ENCODE data around the gene KDM4C. TPM values are rescaled to one million over a fixed set of nuclear protein-coding genes. Genes with fewer than 3 reads are reported as not detected.

KDM4C gene
- total and polyA plus RNA-seq, 2 of the 13 experiments (the other 11 are each of a cell fraction or from before 2014, with no cell fraction given), result 19.4 to 23.6 TPM

GRCh38 chr9:6771722-6772121 is 13.9 kb downstream of the KDM4C start:
- 0 out of 2 replicates have a peak, but pooled peaks cover 1% of the 10 kb centered on the region for H4K20me1 ChIP-seq (ENCODE audit: insufficient read depth, low read length)
- no peaks in the 10 kb centered on the region for H3K36me3 ChIP-seq (replicated peaks in 1 of 2; ENCODE audit: control insufficient read depth in 1 of 2, insufficient read depth in 2 of 2, low read length in 2 of 2)
- no peaks in the 10 kb centered on the region for H3K27me3 ChIP-seq (ENCODE audit: control insufficient read depth in 1 of 2, insufficient read depth in 2 of 2, low read length in 2 of 2)
- H3K79me2 ChIP-seq (ENCODE audit: insufficient read depth, low read length), result peaks cover 75% of the 10 kb centered on the region
- H3K27ac ChIP-seq (ENCODE audit: extremely low read length, insufficient read depth, low read length), result no peak overlapping the region
- intact Hi-C loops (cut with micrococcal nuclease; ENCODE audit: unreplicated experiment) (no loop called here), in situ Hi-C loops (cut with HindIII; ENCODE audit: extremely low pct_ligation_motif_present, low pct_unique_long_range_greater_than_20kb) (no loop called here)
- no peak for DNase-seq (ENCODE audit: low spot score)
- no peak for ATAC-seq
- FAIRE-seq, result no peak
- H3K9ac ChIP-seq (ENCODE audit: insufficient read depth, low read depth, low read length), result no peak overlapping the region
- no peak overlapping the region for H2AFZ ChIP-seq (ENCODE audit: low read length)
- CTCF ChIA-PET (ENCODE audit: low intra/inter-chr PET ratio, low total read pairs), result no interaction called here
- H3K9me3 ChIP-seq (ENCODE audit: low read length), result no peaks in the 10 kb centered on the region
- WGBS (ENCODE audit: low lambda C conversion rate), result 100% methylated on average over 1 of the region's 2 CpGs
- H3K4me2 ChIP-seq (ENCODE audit: low read depth, low read length), result no peak overlapping the region
- peaks cover 24% of the 10 kb centered on the region for H3K4me1 ChIP-seq (ENCODE audit: insufficient read depth, low read length)
- no TSS peak for BruUV-seq (replicated peaks)
- H3K4me3 ChIP-seq (replicated peaks in 1 of 3; ENCODE audit: insufficient read depth in 1 of 3, low read depth in 2 of 3, low read length in 3 of 3), result no peak overlapping the region
- no peak for TF ChIP-seq FUBP1 (CRISPR knock-in tag; IDR thresholded peaks at IDR 0.05; ENCODE audit: borderline replicate concordance)
- TF ChIP-seq HHEX (CRISPR knock-in tag; IDR thresholded peaks at IDR 0.05), result no peak
- TF ChIP-seq ZBTB34 (CRISPR knock-in tag; IDR thresholded peaks at IDR 0.05), result no peak
- TF ChIP-seq ZNF543 (CRISPR knock-in tag; IDR thresholded peaks at IDR 0.05), result no peak
- no peak for TF ChIP-seq ZNF124 (CRISPR knock-in tag; IDR thresholded peaks at IDR 0.05)
- no peak for TF ChIP-seq ZFP90 (CRISPR knock-in tag; IDR thresholded peaks at IDR 0.05; ENCODE audit: borderline replicate concordance)
- POLR2A ChIA-PET, result no interaction called here
